Duodenal mucosa (tissue), 2 donors: ENCODE data around the gene B3GNT4.
"Not testable (repeated sequence)": the region's sequence is repeated elsewhere in the genome, so short reads cannot be mapped to it uniquely, and the experiment has no call there.

Experiments used
- H3K27ac ChIP-seq: one replicate; pipeline ENCODE4 v1.7.0; 2013; ENCODE audit warnings: low read depth, low read length
- H3K27me3 ChIP-seq, 2 donors: one replicate each; pipeline ENCODE4 v1.7.0; 2013; ENCODE audit warnings: low read length in 2 of 2, control low read depth in 1 of 2; ENCODE audit not compliant: insufficient read depth in 2 of 2, control insufficient read depth in 1 of 2
- H3K36me3 ChIP-seq, 2 donors: one replicate each; pipeline ENCODE4 v1.7.0; 2013; ENCODE audit warnings: low read length in 2 of 2, control low read depth in 1 of 2; ENCODE audit not compliant: insufficient read depth in 2 of 2, control insufficient read depth in 1 of 2
- H3K4me1 ChIP-seq, 2 donors: one replicate each; pipeline ENCODE4 v1.7.0; 2013; ENCODE audit warnings: low read length in 2 of 2, control low read depth in 1 of 2; ENCODE audit not compliant: insufficient read depth in 2 of 2, control insufficient read depth in 1 of 2
- H3K4me3 ChIP-seq, 2 donors: one replicate each; pipeline ENCODE4 v1.7.0; 2013; ENCODE audit warnings: low read length in 2 of 2, low read depth in 1 of 2
- H3K9ac ChIP-seq, 2 donors: one replicate each; pipeline ENCODE4 v1.7.0; 2013; ENCODE audit warnings: low read length in 2 of 2, low read depth in 1 of 2
- H3K9me3 ChIP-seq, 2 donors: one replicate each; pipeline ENCODE4 v1.7.0; 2013; ENCODE audit warnings: low read length in 2 of 2, control low read depth in 1 of 2; ENCODE audit not compliant: control insufficient read depth in 1 of 2

B3GNT4 gene

GRCh38 chr12:122201381-122201780 lies 2.1 kb upstream of the B3GNT4 start:
- Histone ChIP-seq H3K9me3 (no peaks in the 10 kb centered on the region), H3K4me1 (peaks cover 3 to 13% of the 10 kb centered on the region in 2 donors), H3K36me3 (no peaks in the 10 kb centered on the region), H3K4me3 (no peak overlapping the region), H3K27me3 (peaks cover 24 to 31% of the 10 kb centered on the region in 2 donors), H3K27ac (no peak overlapping the region), H3K9ac (no peak overlapping the region)

- Histone ChIP-seq H3K4me3 (no peak overlapping the region), H3K4me1 (peaks cover 3 to 13% of the 10 kb centered on the region in 2 donors), H3K36me3 (peaks cover 3 to 4% of the 10 kb centered on the region in 2 donors), H3K9me3 (no peaks in the 10 kb centered on the region), H3K9ac (no peak overlapping the region), H3K27ac (no peak overlapping the region), H3K27me3 (peaks cover 24 to 31% of the 10 kb centered on the region in 2 donors)
Observed at GRCh38 chr12:122202017-122202416, 1.5 kb upstream of the B3GNT4 start.

DNA sequence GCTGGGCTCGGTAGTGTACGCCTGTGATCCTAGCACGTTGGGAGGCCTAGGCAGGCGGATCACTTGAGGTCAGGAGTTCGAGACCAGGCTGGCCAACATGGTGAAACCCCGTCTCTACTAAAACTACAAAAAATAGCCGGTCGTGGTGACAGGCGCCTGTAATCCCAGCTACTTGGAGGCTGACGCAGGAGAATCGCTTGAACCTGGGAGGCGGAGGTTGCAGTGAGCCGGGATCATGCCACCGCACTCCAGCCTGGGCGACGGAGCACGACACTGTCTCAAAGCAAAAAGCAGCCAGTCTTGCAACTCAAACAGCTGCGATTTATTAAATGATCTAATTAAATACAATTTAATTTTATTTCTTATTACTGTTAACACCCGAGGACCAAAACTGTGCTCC lies 698 bp upstream of the B3GNT4 start:
- peak overlapping the region; percentile 71 to 73 for H3K4me3 ChIP-seq
- not testable (repeated sequence) for H3K9ac ChIP-seq, H3K27ac ChIP-seq, H3K9me3 ChIP-seq
- H3K27me3 ChIP-seq = peaks cover 24 to 31% of the 10 kb centered on the region in 2 donors
- peaks cover 3 to 10% of the 10 kb centered on the region in 2 donors for H3K36me3 ChIP-seq
- peaks cover 3 to 13% of the 10 kb centered on the region in 2 donors for H3K4me1 ChIP-seq

DNA sequence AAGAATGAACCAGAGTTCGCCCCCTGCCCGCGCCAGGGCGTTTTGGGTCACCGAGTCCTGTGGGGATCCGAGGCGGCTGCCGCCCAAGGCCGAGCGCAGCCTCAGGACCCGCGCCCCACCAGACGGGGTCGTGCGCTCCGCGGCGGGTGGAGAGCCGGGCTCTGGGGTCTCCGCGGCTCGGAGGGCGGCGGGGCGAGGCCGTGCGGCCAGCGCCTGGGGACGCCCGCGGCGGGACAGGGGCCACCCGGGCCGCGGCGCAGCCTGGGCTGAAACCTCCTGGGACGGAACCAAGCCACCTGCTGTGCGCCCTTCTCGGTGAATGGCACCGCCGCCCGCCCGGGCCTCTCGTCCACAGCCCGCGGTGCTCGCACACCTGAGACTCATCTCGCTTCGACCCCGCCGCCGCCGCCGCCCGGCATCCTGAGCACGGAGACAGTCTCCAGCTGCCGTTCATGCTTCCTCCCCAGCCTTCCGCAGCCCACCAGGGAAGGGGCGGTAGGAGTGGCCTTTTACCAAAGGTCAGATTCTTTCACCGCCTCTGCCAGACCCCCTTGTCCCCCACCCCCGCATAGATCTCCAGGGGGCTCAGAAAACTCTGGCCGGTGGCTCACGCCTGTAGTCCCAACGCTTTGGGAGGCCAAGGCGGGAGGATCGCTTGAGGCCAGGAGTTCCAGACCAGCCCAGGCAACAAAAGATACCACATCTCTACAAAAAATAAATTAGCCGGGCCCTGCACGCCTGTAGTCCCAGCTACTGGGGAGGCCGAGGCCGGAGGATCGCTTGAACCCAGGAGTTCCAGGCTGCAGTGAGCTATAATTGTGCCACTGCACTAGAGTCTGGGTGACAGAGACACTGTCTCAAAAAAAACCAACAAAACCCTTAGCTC lies 901 bp downstream of the B3GNT4 start:
- H3K4me1 ChIP-seq = peaks cover 3 to 13% of the 10 kb centered on the region in 2 donors
- peaks cover 10 to 25% of the 10 kb centered on the region in 2 donors for H3K36me3 ChIP-seq
- H3K27ac ChIP-seq = no peak overlapping the region
- no peaks in the 10 kb centered on the region for H3K9me3 ChIP-seq
- peaks cover 24 to 31% of the 10 kb centered on the region in 2 donors for H3K27me3 ChIP-seq
- peak overlapping the region in 1 of 2 donors; percentile 73 for H3K4me3 ChIP-seq
- H3K9ac ChIP-seq = no peak overlapping the region

DNA sequence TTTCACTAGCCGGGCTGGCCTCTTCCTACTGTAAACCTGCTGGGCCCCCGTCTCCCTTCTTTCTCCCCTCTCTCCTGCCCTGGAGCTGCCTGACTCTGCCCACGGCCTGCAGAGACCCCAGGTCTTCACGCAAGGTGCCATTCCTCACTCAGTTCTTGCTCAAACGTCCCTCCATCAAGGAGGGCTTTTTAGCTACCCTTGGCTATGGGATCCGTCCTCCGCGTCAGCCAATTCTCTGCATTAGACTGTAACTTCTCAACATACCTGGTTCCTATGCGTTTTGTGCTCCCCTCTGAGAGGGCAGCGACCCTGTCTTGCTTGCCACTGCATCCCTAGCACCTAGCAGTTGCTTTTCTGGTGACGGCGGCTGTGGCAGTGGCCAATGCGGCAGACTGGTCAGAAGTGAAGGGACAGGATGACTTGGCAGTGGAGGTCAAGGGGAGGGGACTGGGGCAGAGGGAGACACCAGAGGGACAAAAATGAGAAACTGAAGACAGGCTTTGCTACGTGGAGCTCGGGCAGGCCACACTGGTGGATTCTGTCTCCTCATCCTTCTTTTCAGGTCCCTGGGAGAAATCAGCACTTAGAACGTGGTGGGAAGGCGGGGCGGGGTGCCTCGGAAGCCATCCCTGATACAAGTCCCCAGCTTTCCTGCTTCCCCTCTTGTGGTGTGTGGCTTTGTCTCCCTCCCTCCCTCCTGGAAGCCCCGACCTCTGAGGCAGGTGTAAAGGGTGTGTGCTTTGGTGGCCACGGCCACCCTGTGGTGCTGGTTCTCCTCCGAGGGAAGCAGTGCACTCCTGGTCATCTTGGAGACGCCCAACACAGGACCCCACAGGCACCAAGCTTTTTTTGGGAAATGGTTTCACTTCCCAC lies 1.8 kb downstream of the B3GNT4 start:
- Histone ChIP-seq H3K4me1 (peaks cover 3 to 13% of the 10 kb centered on the region in 2 donors), H3K27ac (no peak overlapping the region), H3K27me3 (peaks cover 24 to 25% of the 10 kb centered on the region in 2 donors)

GRCh38 chr12:122206111-122206881 lies 2.8 kb downstream of the B3GNT4 start:
- H3K4me1 ChIP-seq = peaks cover 0 to 6% of the 10 kb centered on the region in 2 donors
- peaks cover 18 to 24% of the 10 kb centered on the region in 2 donors for H3K27me3 ChIP-seq
- H3K27ac ChIP-seq = no peak overlapping the region
- no peak overlapping the region for H3K9ac ChIP-seq
- no peak overlapping the region for H3K4me3 ChIP-seq
- H3K9me3 ChIP-seq = no peaks in the 10 kb centered on the region
- peaks cover 17 to 37% of the 10 kb centered on the region in 2 donors for H3K36me3 ChIP-seq

More for the DNA sequence above, 1.8 kb downstream of the B3GNT4 start:
- H3K9me3 ChIP-seq = no peaks in the 10 kb centered on the region
- no peak overlapping the region for H3K9ac ChIP-seq
- H3K36me3 ChIP-seq = peaks cover 17 to 33% of the 10 kb centered on the region in 2 donors
- H3K4me3 ChIP-seq = no peak overlapping the region

DNA sequence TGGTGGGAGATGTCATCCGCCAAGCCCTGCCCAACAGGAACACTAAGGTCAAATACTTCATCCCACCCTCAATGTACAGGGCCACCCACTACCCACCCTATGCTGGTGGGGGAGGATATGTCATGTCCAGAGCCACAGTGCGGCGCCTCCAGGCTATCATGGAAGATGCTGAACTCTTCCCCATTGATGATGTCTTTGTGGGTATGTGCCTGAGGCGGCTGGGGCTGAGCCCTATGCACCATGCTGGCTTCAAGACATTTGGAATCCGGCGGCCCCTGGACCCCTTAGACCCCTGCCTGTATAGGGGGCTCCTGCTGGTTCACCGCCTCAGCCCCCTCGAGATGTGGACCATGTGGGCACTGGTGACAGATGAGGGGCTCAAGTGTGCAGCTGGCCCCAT lies 3.5 kb downstream of the B3GNT4 start:
- Histone ChIP-seq H3K27ac (no peak overlapping the region), H3K9ac (no peak overlapping the region), H3K4me1 (peaks cover 0 to 6% of the 10 kb centered on the region in 2 donors), H3K36me3 (peaks cover 17 to 42% of the 10 kb centered on the region in 2 donors), H3K4me3 (no peak overlapping the region), H3K9me3 (no peaks in the 10 kb centered on the region), H3K27me3 (peaks cover 17 to 24% of the 10 kb centered on the region in 2 donors)

- Histone ChIP-seq H3K27me3 (peaks cover 17 to 23% of the 10 kb centered on the region in 2 donors), H3K36me3 (peaks cover 17 to 47% of the 10 kb centered on the region in 2 donors), H3K9me3 (no peaks in the 10 kb centered on the region), H3K4me3 (no peak overlapping the region), H3K4me1 (peaks cover 0 to 6% of the 10 kb centered on the region in 2 donors), H3K9ac (no peak overlapping the region), H3K27ac (no peak overlapping the region)
Observed at GRCh38 chr12:122207391-122207790, 3.9 kb downstream of the B3GNT4 start.

DNA sequence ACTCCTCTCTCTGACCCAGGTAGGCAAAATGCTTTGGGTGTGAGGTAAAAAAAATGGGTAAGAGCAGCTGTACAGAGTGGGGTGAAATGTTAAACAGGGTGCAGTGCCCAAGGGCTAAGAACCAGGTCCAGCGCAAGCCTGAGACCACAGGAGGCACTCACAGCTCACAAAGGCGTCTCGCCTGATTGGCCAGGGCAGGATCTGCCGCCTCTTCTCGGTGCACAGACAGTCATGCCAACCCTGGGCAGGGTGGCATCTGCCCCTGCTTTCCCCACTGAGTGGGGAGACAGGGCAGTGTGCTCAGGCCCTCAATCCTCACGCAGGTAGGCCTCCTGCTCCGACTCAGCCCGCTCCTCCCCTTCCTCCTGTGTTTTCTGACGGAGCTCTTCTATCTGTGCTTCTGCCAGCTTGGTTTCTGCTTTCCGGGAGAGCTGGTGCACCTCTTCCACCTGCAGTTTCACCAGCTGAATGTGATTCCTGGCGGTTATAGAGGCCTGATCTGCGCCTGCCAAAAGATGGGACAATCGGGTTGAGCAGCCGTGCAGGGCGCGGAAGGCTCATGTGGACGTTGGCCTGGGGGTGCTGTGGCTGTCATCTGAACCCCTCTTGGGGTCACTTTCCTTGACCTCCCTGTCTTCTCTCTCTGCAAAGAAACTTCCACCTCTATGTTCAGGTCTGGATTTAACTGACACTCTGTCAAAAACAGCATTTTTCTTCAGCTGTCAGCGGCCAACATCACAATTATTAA lies 4.7 kb downstream of the B3GNT4 start:
- Histone ChIP-seq H3K9ac (no peak overlapping the region), H3K36me3 (peaks cover 19 to 54% of the 10 kb centered on the region in 2 donors), H3K27me3 (peaks cover 15 to 17% of the 10 kb centered on the region in 2 donors), H3K4me1 (peaks cover 0 to under 1% of the 10 kb centered on the region in 2 donors), H3K27ac (no peak overlapping the region), H3K9me3 (no peaks in the 10 kb centered on the region), H3K4me3 (no peak overlapping the region)
